GM12873 (cell line): ENCODE measurements around the gene AQP11.

ENCODE experiments used
- CTCF ChIP-seq: IDR thresholded peaks from 2 replicates; pipeline ENCODE4 v1.5.1; 2012; ENCODE audit warnings: low read depth, mild to moderate bottlenecking, moderate library complexity, low read length, control low read depth; ENCODE audit not compliant: insufficient read depth; ENCODE audit errors: missing control alignments

AQP11 gene

GRCh38 chr11:77642228-77642627 is 52.5 kb downstream of the AQP11 start:
- TF ChIP-seq CTCF: no peak

GRCh38 chr11:77644887-77645286 is 55.1 kb downstream of the AQP11 start:
- no peak for TF ChIP-seq CTCF

GRCh38 chr11:77647654-77648305 is 58.0 kb downstream of the AQP11 start:
- no peak for TF ChIP-seq CTCF

- TF ChIP-seq CTCF: no peak
Measured at GRCh38 chr11:77650123-77650522, 60.4 kb downstream of the AQP11 start.

- TF ChIP-seq CTCF: no peak
Measured at GRCh38 chr11:77654770-77655434, 65.1 kb downstream of the AQP11 start.

GRCh38 chr11:77656362-77656761 is 66.6 kb downstream of the AQP11 start:
- TF ChIP-seq CTCF: no peak

GRCh38 chr11:77658213-77659013 is 68.7 kb downstream of the AQP11 start:
- no peak for TF ChIP-seq CTCF
